H9 (cell line): ENCODE results near the gene COQ8A. TPM values are rescaled to one million over a fixed set of nuclear protein-coding genes. Genes with fewer than 3 reads are reported as not detected.
"Not testable (repeated sequence)": the region's sequence is repeated elsewhere in the genome, so short reads cannot be mapped to it uniquely, and the experiment has no call there.

Experiments
- DNase-seq: peaks from one replicate; pipeline ENCODE4 v3.0.0-alpha.2; 2017
- H2AFZ ChIP-seq: one replicate; pipeline ENCODE4 v1.6.1; 2013; ENCODE audit warnings: mild to moderate bottlenecking, low read length, control low read depth, moderate library complexity
- H2AK5ac ChIP-seq: 2 replicates; pipeline ENCODE4 v1.6.1; 2013; ENCODE audit warnings: low read length, control low read depth, mixed read lengths; ENCODE audit not compliant: insufficient read length
- H2BK120ac ChIP-seq: one replicate; pipeline ENCODE4 v1.6.1; 2013; ENCODE audit warnings: low read depth, mild to moderate bottlenecking, low read length, control low read depth, inconsistent platforms; ENCODE audit not compliant: poor library complexity, severe bottlenecking
- H2BK12ac ChIP-seq: 2 replicates; pipeline ENCODE4 v1.6.1; 2013; ENCODE audit warnings: low read length, control low read depth, mixed read lengths, low read depth; ENCODE audit not compliant: insufficient read length
- H2BK15ac ChIP-seq: 2 replicates; pipeline ENCODE4 v1.6.1; 2013; ENCODE audit warnings: low read depth, low read length, control low read depth
- H2BK20ac ChIP-seq: one replicate; pipeline ENCODE4 v1.6.1; 2013; ENCODE audit warnings: low read depth, mild to moderate bottlenecking, low read length, control low read depth, inconsistent platforms; ENCODE audit not compliant: poor library complexity, severe bottlenecking
- H2BK5ac ChIP-seq: 2 replicates; pipeline ENCODE4 v1.6.1; 2013; ENCODE audit warnings: low read length, control low read depth, mixed read lengths; ENCODE audit not compliant: insufficient read length
- H3K14ac ChIP-seq: 2 replicates; pipeline ENCODE4 v1.6.1; 2013; ENCODE audit warnings: low read length, control low read depth; ENCODE audit not compliant: insufficient read depth
- H3K18ac ChIP-seq: 2 replicates; pipeline ENCODE4 v1.6.1; 2013; ENCODE audit warnings: low read depth, mild to moderate bottlenecking, mixed read lengths, low read length, control low read depth; ENCODE audit not compliant: insufficient read length
- H3K23ac ChIP-seq: 2 replicates; pipeline ENCODE4 v1.6.1; 2013; ENCODE audit warnings: low read length, control low read depth, mixed read lengths, low read depth; ENCODE audit not compliant: insufficient read length
- H3K23me2 ChIP-seq: 2 replicates; pipeline ENCODE4 v1.6.1; 2013; ENCODE audit warnings: low read depth, mild to moderate bottlenecking, mixed read lengths, low read length, control low read depth; ENCODE audit not compliant: insufficient read length, poor library complexity, severe bottlenecking
- H3K27ac ChIP-seq: 2 replicates; pipeline ENCODE4 v1.5.1; 2013; ENCODE audit warnings: low read length, control low read depth, mixed read lengths, low read depth; ENCODE audit not compliant: insufficient read length
- H3K27me3 ChIP-seq: 2 replicates; pipeline ENCODE4 v1.6.1; 2013; ENCODE audit warnings: low read length, control low read depth, inconsistent platforms; ENCODE audit not compliant: insufficient read depth
- H3K4ac ChIP-seq: 2 replicates; pipeline ENCODE4 v1.6.1; 2013; ENCODE audit warnings: low read depth, mild to moderate bottlenecking, control low read depth, inconsistent platforms, low read length, moderate library complexity
- H3K4me1 ChIP-seq: 2 replicates; pipeline ENCODE4 v1.6.1; 2013; ENCODE audit warnings: low read length, control low read depth, inconsistent platforms; ENCODE audit not compliant: insufficient read depth
- H3K4me2 ChIP-seq: 2 replicates; pipeline ENCODE4 v1.6.1; 2013; ENCODE audit warnings: low read length, control low read depth, mixed read lengths; ENCODE audit not compliant: insufficient read length, insufficient read depth
- H3K56ac ChIP-seq: 2 replicates; pipeline ENCODE4 v1.6.1; 2013; ENCODE audit warnings: low read depth, mild to moderate bottlenecking, mixed read lengths, low read length, control low read depth; ENCODE audit not compliant: insufficient read length
- H3K79me1 ChIP-seq: 2 replicates; pipeline ENCODE4 v1.6.1; 2013; ENCODE audit warnings: low read depth, mild to moderate bottlenecking, moderate library complexity, low read length, control low read depth, inconsistent platforms; ENCODE audit not compliant: insufficient read depth, poor library complexity, severe bottlenecking
- H3K79me2 ChIP-seq: 2 replicates; pipeline ENCODE4 v1.6.1; 2013; ENCODE audit warnings: low read length, control low read depth, inconsistent platforms; ENCODE audit not compliant: insufficient read depth
- H3K9ac ChIP-seq: 2 replicates; pipeline ENCODE4 v1.6.1; 2013; ENCODE audit warnings: low read length, control low read depth, mixed read lengths; ENCODE audit not compliant: insufficient read length; ENCODE audit errors: extremely low read depth
- H3K9me3 ChIP-seq: one replicate; pipeline ENCODE4 v1.6.1; 2013; ENCODE audit warnings: low read depth, low read length, inconsistent platforms; ENCODE audit not compliant: control insufficient read depth
- H3T11ph ChIP-seq: one replicate; pipeline ENCODE4 v1.6.1; 2013; ENCODE audit warnings: mild to moderate bottlenecking, low read length, control low read depth, inconsistent platforms
- H4K20me1 ChIP-seq: one replicate; pipeline ENCODE4 v1.6.1; 2013; ENCODE audit not compliant: control insufficient read depth, insufficient read length, insufficient read depth
- H4K5ac ChIP-seq: 2 replicates; pipeline ENCODE4 v1.6.1; 2013; ENCODE audit warnings: low read depth, mild to moderate bottlenecking, mixed read lengths, low read length, control low read depth; ENCODE audit not compliant: insufficient read length
- H4K8ac ChIP-seq: replicated peaks from 2 replicates; pipeline ENCODE4 v1.6.1; 2013; ENCODE audit warnings: low read length, control low read depth, mixed read lengths, low read depth; ENCODE audit not compliant: insufficient read length
- H4K91ac ChIP-seq: 2 replicates; pipeline ENCODE4 v1.6.1; 2013; ENCODE audit warnings: low read depth, mild to moderate bottlenecking, moderate library complexity, mixed read lengths, low read length, control low read depth; ENCODE audit not compliant: insufficient read length
- H3K27ac Mint-ChIP-seq, 3 experiments: 2 replicates in 2 of 3; 3 replicates in 1 of 3; pipeline ENCODE4 v1.8.0; 2020 to 2021; ENCODE audit warnings: mixed read lengths in 3 of 3, mild to moderate bottlenecking in 1 of 3, moderate library complexity in 1 of 3
- H3K27me3 Mint-ChIP-seq: 2 replicates; pipeline ENCODE4 v1.8.0; 2021; ENCODE audit warnings: low read depth, mild to moderate bottlenecking, moderate library complexity, mixed read lengths
- H3K36me3 Mint-ChIP-seq, 3 experiments: 2 replicates in 2 of 3; 3 replicates in 1 of 3; pipeline ENCODE4 v1.8.0; 2020 to 2021; ENCODE audit warnings: low read depth in 3 of 3, mixed read lengths in 3 of 3; ENCODE audit not compliant: insufficient read depth in 1 of 3
- H3K4me1 Mint-ChIP-seq, 2 experiments: 2 replicates each; pipeline ENCODE4 v1.8.0; 2020; ENCODE audit warnings: mixed read lengths in 2 of 2
- H3K4me3 Mint-ChIP-seq, 2 experiments: 2 replicates in 1 of 2; 3 replicates in 1 of 2; pipeline ENCODE4 v1.8.0; 2020 to 2021; ENCODE audit warnings: mild to moderate bottlenecking in 2 of 2, mixed read lengths in 2 of 2, moderate library complexity in 1 of 2
- H3K9me3 Mint-ChIP-seq, 2 experiments: 2 replicates in 1 of 2; 3 replicates in 1 of 2; pipeline ENCODE4 v1.8.0; 2020; ENCODE audit warnings: mild to moderate bottlenecking in 2 of 2, mixed read lengths in 2 of 2, moderate library complexity in 1 of 2
- WGBS: extraction: QIAGEN DNeasy Blood & Tissue Kit; methylation state at CpG from one replicate; pipeline ENCODE4 v1.1.7; 2013; ENCODE audit warnings: missing lambda C conversion rate, low lambda C conversion rate, mixed read lengths; ENCODE audit not compliant: insufficient read length; ENCODE audit errors: extremely low coverage; 5-methylcytosine and 5-hydroxymethylcytosine counted together
- total RNA-seq: library from RNA; stranded (reverse); gene quantifications from 2 replicates; pipeline ENCODE4 v1.2.1, GENCODE V29; 2021
- TF ChIP-seq, protein P1 (sequence below): fragments of 200-600 bp; sonication (generic); conservative IDR thresholded peaks from 3 replicates; pipeline ENCODE4 v1.8.0; 2021; ENCODE audit warnings: antibody characterized with exemption, mild to moderate bottlenecking

Gene COQ8A
- total RNA-seq, 1 experiment from 2014 or later: 26.0 TPM

DNA sequence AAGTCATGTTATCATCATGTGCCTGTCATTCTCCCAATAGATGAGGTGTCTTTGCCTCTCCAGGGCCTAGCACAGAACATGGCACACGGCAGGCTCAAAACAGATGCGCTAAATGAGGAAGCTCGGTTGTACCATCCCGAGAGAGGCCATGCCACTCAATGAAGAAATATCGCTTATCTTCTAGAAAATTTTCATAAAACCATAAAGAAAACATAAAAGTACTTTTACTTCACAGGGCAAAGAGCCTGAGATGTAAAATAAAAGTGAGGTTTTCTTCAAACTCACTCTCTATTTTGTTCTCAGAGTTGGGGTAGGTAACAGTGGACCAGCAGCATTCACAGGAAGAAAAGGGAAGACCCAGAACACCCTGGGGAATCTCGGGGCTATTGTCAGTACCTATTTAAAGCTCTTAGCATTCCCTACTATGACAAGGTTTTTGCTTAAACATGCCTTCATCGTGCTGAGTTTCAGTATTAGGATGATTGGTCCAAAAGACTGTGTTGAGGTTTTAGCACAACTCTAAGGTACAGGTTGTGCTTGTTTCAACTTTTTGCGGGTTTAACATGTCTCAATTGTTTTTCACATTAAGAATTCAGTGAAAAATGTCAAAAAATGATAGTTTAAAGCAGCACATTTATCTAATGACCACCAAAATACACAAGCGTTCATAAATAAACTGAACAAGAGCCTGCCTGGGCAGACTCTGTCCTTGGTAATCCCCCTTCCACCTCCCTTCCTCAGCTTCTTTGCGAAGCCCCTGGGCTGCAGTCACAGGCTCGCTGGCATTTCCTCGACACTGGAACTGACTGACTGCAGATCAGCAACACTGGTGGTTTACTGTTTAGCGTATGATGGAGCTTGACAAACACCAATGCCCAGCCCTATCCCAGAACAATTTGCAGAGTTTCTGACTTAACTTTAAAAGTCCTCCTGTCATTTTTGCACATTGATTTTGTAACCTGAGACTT, 55.6 kb downstream of the COQ8A start:
- no peaks in the 10 kb centered on the region for H3K27me3 Mint-ChIP-seq
- Histone ChIP-seq H4K20me1 (no peaks in the 10 kb centered on the region), H2BK15ac (no peak overlapping the region), H4K8ac (no peak overlapping the region), H3K79me2 (no peaks in the 10 kb centered on the region), H3K18ac (no peak overlapping the region), H3K79me1 (no peaks in the 10 kb centered on the region), H3K14ac (no peak overlapping the region), H2AFZ (no peak overlapping the region), H3K27me3 (no peaks in the 10 kb centered on the region), H3K23ac (no peak overlapping the region), H3K23me2 (no peaks in the 10 kb centered on the region), H3T11ph (no peak overlapping the region), H3K56ac (no peak overlapping the region), H4K91ac (no peak overlapping the region), H3K27ac (no peak overlapping the region), H2BK12ac (no peak overlapping the region), H3K4me2 (no peak overlapping the region), H2AK5ac (no peak overlapping the region), H2BK20ac (no peak overlapping the region), H2BK5ac (no peak overlapping the region), H3K9ac (no peak overlapping the region), H4K5ac (no peak overlapping the region), H3K9me3 (no peaks in the 10 kb centered on the region), H3K4me1 (0 out of 2 replicates have a peak, but pooled peaks cover 2% of the 10 kb centered on the region), H2BK120ac (no peak overlapping the region), H3K4ac (no peak overlapping the region)
- TF ChIP-seq, protein P1, sequence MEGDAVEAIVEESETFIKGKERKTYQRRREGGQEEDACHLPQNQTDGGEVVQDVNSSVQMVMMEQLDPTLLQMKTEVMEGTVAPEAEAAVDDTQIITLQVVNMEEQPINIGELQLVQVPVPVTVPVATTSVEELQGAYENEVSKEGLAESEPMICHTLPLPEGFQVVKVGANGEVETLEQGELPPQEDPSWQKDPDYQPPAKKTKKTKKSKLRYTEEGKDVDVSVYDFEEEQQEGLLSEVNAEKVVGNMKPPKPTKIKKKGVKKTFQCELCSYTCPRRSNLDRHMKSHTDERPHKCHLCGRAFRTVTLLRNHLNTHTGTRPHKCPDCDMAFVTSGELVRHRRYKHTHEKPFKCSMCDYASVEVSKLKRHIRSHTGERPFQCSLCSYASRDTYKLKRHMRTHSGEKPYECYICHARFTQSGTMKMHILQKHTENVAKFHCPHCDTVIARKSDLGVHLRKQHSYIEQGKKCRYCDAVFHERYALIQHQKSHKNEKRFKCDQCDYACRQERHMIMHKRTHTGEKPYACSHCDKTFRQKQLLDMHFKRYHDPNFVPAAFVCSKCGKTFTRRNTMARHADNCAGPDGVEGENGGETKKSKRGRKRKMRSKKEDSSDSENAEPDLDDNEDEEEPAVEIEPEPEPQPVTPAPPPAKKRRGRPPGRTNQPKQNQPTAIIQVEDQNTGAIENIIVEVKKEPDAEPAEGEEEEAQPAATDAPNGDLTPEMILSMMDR: no peak
- no CpG with 5 or more reads among the region's 13 CpGs for WGBS
- H3K4me1 Mint-ChIP-seq: peaks cover 30 to 43% of the 10 kb centered on the region in 2 experiments
- peak overlapping the region in 2 of 3 experiments; percentile 57 to 73; a peak in 4 of 7 replicates for H3K27ac Mint-ChIP-seq
- DNase-seq: peak; percentile 28
- no peak overlapping the region; a peak in 1 of 5 replicates for H3K4me3 Mint-ChIP-seq
- H3K36me3 Mint-ChIP-seq: peaks cover 4 to 15% (median 14%) of the 10 kb centered on the region in 3 experiments; a peak in 5 of 7 replicates
- peaks cover 0 to 4% of the 10 kb centered on the region in 2 experiments; a peak in 1 of 5 replicates for H3K9me3 Mint-ChIP-seq

DNA sequence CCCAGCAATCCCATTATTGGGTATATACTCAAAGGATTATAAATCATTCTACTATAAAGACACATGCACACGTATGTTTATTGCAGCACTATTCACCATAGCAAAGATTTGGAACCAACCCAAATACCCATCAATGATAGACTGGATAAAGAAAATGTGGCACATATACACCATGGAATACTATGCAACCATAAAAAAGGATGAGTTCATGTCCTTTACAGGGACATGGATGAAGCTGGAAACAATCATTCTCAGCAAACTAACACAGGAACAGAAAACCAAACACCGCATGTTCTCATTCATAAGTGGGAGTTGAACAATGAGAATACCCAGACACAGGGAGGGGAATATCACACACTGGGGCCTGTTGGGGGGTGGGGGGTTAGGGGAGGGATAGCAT, 59.5 kb downstream of the COQ8A start:
- peaks cover 4 to 19% (median 15%) of the 10 kb centered on the region in 3 experiments; a peak in 6 of 7 replicates for H3K36me3 Mint-ChIP-seq
- not testable (repeated sequence) for H3K4me1 ChIP-seq, H3K4ac ChIP-seq, H4K91ac ChIP-seq, H3K9ac ChIP-seq, H2BK15ac ChIP-seq, DNase-seq, H4K20me1 ChIP-seq, H4K5ac ChIP-seq, H2BK12ac ChIP-seq, H3K18ac ChIP-seq, H4K8ac ChIP-seq, H3K56ac ChIP-seq, H2BK120ac ChIP-seq, H3K79me2 ChIP-seq, H3K79me1 ChIP-seq, H3K23ac ChIP-seq, H3T11ph ChIP-seq, H2BK20ac ChIP-seq, H2AK5ac ChIP-seq, H3K9me3 Mint-ChIP-seq, H2BK5ac ChIP-seq, H3K27me3 ChIP-seq, H2AFZ ChIP-seq, H3K27ac ChIP-seq, H3K9me3 ChIP-seq, H3K14ac ChIP-seq, H3K23me2 ChIP-seq, H3K27me3 Mint-ChIP-seq, H3K4me2 ChIP-seq, H3K4me3 Mint-ChIP-seq, H3K27ac Mint-ChIP-seq
- H3K4me1 Mint-ChIP-seq: peaks cover 22 to 27% of the 10 kb centered on the region in 2 experiments
- no CpG with 5 or more reads among the region's 2 CpGs for WGBS
